Mucosa of descending colon (tissue), 3 donors: ENCODE data around the gene SUCLG1. TPM values are rescaled to one million over a fixed set of nuclear protein-coding genes. Genes with fewer than 3 reads are reported as not detected.

Experiments
- ATAC-seq: fragments of 200-7000 bp; cut with Tn5 transposase; one replicate; pipeline ENCODE4 v1.9.1; 2020; ENCODE audit warnings: mild to moderate bottlenecking, moderate library complexity
- DNase-seq, 3 donors: peaks; one replicate each; pipeline ENCODE4 v3.0.0-alpha.2; 2020
- H3K36me3 ChIP-seq: fragments of 200-600 bp; one replicate; pipeline ENCODE4 v1.8.0; 2021; ENCODE audit warnings: low read depth, mild to moderate bottlenecking
- H3K4me1 ChIP-seq: fragments of 200-600 bp; one replicate; pipeline ENCODE4 v1.8.0; 2021; ENCODE audit warnings: low read depth, mild to moderate bottlenecking
- H3K4me3 ChIP-seq: fragments of 200-600 bp; one replicate; pipeline ENCODE4 v1.8.0; 2021; ENCODE audit warnings: mild to moderate bottlenecking
- H3K9me3 ChIP-seq: fragments of 200-600 bp; one replicate; pipeline ENCODE4 v1.8.0; 2021; ENCODE audit warnings: mild to moderate bottlenecking
- intact Hi-C, 2 donors: fragments of 100-400 bp; cut with DNase I in 1 of 2; cut with micrococcal nuclease in 1 of 2; formaldehyde crosslinking; loops; one replicate each; pipeline versions ENCODE4 v1.11.0 to v1.11.1; 2022; cut with DNase I, micrococcal nuclease
- total RNA-seq, 3 donors: library from RNA; stranded (reverse); fragmentation: NEBNext Ultra II Directional in 2 of 3; extraction: Animal tissue kit (Norgen Biotek cat#: 25700) in 2 of 3; gene quantifications; one replicate each; pipeline versions ENCODE4 v1.2.1 to v1.2.4, GENCODE V29; 2021 to 2023
- TF ChIP-seq, protein P1 (sequence below): fragments of 200-600 bp; IDR thresholded peaks from one replicate; pipeline ENCODE4 v1.8.0; 2022; ENCODE audit warnings: antibody characterized with exemption, mild to moderate bottlenecking
- donor health status: DM: no; HTN: no; CAD: no; lungs with moderate emphysema.
- donor health status: DM: no; HTN: no; CAD: no.
- donor health status: DM: no; HTN: yes; CAD: no.

SUCLG1 gene
- total RNA-seq, 3 donors from 2014 or later = 130 to 202 (median 195) TPM

- Histone ChIP-seq H3K9me3 (no peaks in the 10 kb centered on the region), H3K4me3 (no peak overlapping the region), H3K36me3 (no peaks in the 10 kb centered on the region), H3K4me1 (peaks cover 3% of the 10 kb centered on the region)
- intact Hi-C loops = loop anchor here (10.0 kb wide), 2 partner anchors 131 to 391 kb away; partner anchors contain the start of gene TRABD2A (in 1 of the 2)
- ATAC-seq = no peak
- DNase-seq = no peak
- TF ChIP-seq, protein P1, sequence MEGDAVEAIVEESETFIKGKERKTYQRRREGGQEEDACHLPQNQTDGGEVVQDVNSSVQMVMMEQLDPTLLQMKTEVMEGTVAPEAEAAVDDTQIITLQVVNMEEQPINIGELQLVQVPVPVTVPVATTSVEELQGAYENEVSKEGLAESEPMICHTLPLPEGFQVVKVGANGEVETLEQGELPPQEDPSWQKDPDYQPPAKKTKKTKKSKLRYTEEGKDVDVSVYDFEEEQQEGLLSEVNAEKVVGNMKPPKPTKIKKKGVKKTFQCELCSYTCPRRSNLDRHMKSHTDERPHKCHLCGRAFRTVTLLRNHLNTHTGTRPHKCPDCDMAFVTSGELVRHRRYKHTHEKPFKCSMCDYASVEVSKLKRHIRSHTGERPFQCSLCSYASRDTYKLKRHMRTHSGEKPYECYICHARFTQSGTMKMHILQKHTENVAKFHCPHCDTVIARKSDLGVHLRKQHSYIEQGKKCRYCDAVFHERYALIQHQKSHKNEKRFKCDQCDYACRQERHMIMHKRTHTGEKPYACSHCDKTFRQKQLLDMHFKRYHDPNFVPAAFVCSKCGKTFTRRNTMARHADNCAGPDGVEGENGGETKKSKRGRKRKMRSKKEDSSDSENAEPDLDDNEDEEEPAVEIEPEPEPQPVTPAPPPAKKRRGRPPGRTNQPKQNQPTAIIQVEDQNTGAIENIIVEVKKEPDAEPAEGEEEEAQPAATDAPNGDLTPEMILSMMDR = no peak
Measured at GRCh38 chr2:84494070-84494469, 35.0 kb upstream of the SUCLG1 start.

- Histone ChIP-seq H3K4me1 (peaks cover 3% of the 10 kb centered on the region), H3K4me3 (no peak overlapping the region), H3K9me3 (no peaks in the 10 kb centered on the region), H3K36me3 (no peaks in the 10 kb centered on the region)
- intact Hi-C loops = loop anchor here (10.0 kb wide), 2 partner anchors 131 to 391 kb away; partner anchors contain the start of gene TRABD2A (in 1 of the 2)
- TF ChIP-seq, protein P1 = no peak
- DNase-seq (no peak), ATAC-seq (no peak)
Measured at GRCh38 chr2:84493514-84493913, 34.4 kb upstream of the SUCLG1 start.

- peaks cover 6% of the 10 kb centered on the region for H3K4me1 ChIP-seq
- no peak overlapping the region for H3K4me3 ChIP-seq
- no peaks in the 10 kb centered on the region for H3K9me3 ChIP-seq
- H3K36me3 ChIP-seq = no peaks in the 10 kb centered on the region
- TF ChIP-seq, protein P1 = no peak
- intact Hi-C loops = loop anchor here (10.0 kb wide), 2 partner anchors 132 to 392 kb away; partner anchors contain the start of gene TRABD2A (in 1 of the 2)
- DNase-seq (no peak), ATAC-seq (no peak)
Measured at GRCh38 chr2:84492571-84492970, 33.5 kb upstream of the SUCLG1 start.

- TF ChIP-seq, protein P1 = no peak
- intact Hi-C loops = loop anchor here (10.0 kb wide), 2 partner anchors 133 to 393 kb away; partner anchors contain the start of gene TRABD2A (in 1 of the 2)
- DNase-seq = no peak
- Histone ChIP-seq H3K9me3 (no peaks in the 10 kb centered on the region), H3K36me3 (no peaks in the 10 kb centered on the region), H3K4me1 (peaks cover 6% of the 10 kb centered on the region), H3K4me3 (no peak overlapping the region)
- ATAC-seq = no peak
Measured at GRCh38 chr2:84491741-84492140, 32.7 kb upstream of the SUCLG1 start.

GRCh38 chr2:84491256-84491655 lies 32.2 kb upstream of the SUCLG1 start:
- H3K4me1 ChIP-seq = peaks cover 6% of the 10 kb centered on the region
- H3K9me3 ChIP-seq = no peaks in the 10 kb centered on the region
- TF ChIP-seq, protein P1 = no peak
- ATAC-seq (no peak), DNase-seq (no peak)
- intact Hi-C loops = loop anchor here (10.0 kb wide), 2 partner anchors 134 to 394 kb away; partner anchors contain the start of gene TRABD2A (in 1 of the 2)
- no peak overlapping the region for H3K4me3 ChIP-seq
- H3K36me3 ChIP-seq = no peaks in the 10 kb centered on the region
